ENCODE measurements around the gene CFAP251.
"Not testable (repeated sequence)": the region's sequence is repeated elsewhere in the genome, so short reads cannot be mapped to it uniquely, and the experiment has no call there.

Gene CFAP251

GRCh38 chr12:121929545-121929944 is 11.2 kb downstream of the CFAP251 start:
- H3K4me3 ChIP-seq (ENCODE audit: insufficient read depth, low read depth, low read length, poor library complexity, severe bottlenecking); H3K9me3 ChIP-seq (ENCODE audit: control insufficient read depth, low read length); H3K4me1 ChIP-seq (ENCODE audit: control insufficient read depth, insufficient read depth, low read length, poor library complexity, severe bottlenecking); DNase-seq; H3K27me3 ChIP-seq (replicated peaks; ENCODE audit: control insufficient read depth, insufficient read depth, low read length, poor library complexity, severe bottlenecking); H3K36me3 ChIP-seq (ENCODE audit: control insufficient read depth, insufficient read depth, low read length); H3K27ac ChIP-seq (ENCODE audit: insufficient read depth, low read length, poor library complexity, severe bottlenecking): not testable (repeated sequence)

- no peak overlapping the region for H3K27ac ChIP-seq (ENCODE audit: insufficient read depth, low read length, poor library complexity, severe bottlenecking)
- H3K9me3 ChIP-seq (ENCODE audit: control insufficient read depth, low read length): no peaks in the 10 kb centered on the region
- DNase-seq: no peak
- no peaks in the 10 kb centered on the region for H3K36me3 ChIP-seq (ENCODE audit: control insufficient read depth, insufficient read depth, low read length)
- no peak overlapping the region for H3K4me3 ChIP-seq (ENCODE audit: insufficient read depth, low read depth, low read length, poor library complexity, severe bottlenecking)
- H3K4me1 ChIP-seq (ENCODE audit: control insufficient read depth, insufficient read depth, low read length, poor library complexity, severe bottlenecking): no peaks in the 10 kb centered on the region
- H3K27me3 ChIP-seq (replicated peaks; ENCODE audit: control insufficient read depth, insufficient read depth, low read length, poor library complexity, severe bottlenecking): no peaks in the 10 kb centered on the region
Observed at GRCh38 chr12:121930862-121931261, 12.5 kb downstream of the CFAP251 start.

- Histone ChIP-seq H3K27me3 (replicated peaks; ENCODE audit: control insufficient read depth, insufficient read depth, low read length, poor library complexity, severe bottlenecking) (no peaks in the 10 kb centered on the region), H3K36me3 (ENCODE audit: control insufficient read depth, insufficient read depth, low read length) (no peaks in the 10 kb centered on the region), H3K4me3 (ENCODE audit: insufficient read depth, low read depth, low read length, poor library complexity, severe bottlenecking) (no peak overlapping the region), H3K4me1 (ENCODE audit: control insufficient read depth, insufficient read depth, low read length, poor library complexity, severe bottlenecking) (no peaks in the 10 kb centered on the region), H3K9me3 (ENCODE audit: control insufficient read depth, low read length) (no peaks in the 10 kb centered on the region), H3K27ac (ENCODE audit: insufficient read depth, low read length, poor library complexity, severe bottlenecking) (no peak overlapping the region)
- DNase-seq: no peak
Observed at GRCh38 chr12:121932176-121932536, 13.8 kb downstream of the CFAP251 start.

GRCh38 chr12:121932914-121933521 is 14.6 kb downstream of the CFAP251 start:
- no peak for DNase-seq
- H3K4me3 ChIP-seq (ENCODE audit: insufficient read depth, low read depth, low read length, poor library complexity, severe bottlenecking): no peak overlapping the region
- H3K36me3 ChIP-seq (ENCODE audit: control insufficient read depth, insufficient read depth, low read length): no peaks in the 10 kb centered on the region
- H3K4me1 ChIP-seq (ENCODE audit: control insufficient read depth, insufficient read depth, low read length, poor library complexity, severe bottlenecking): no peaks in the 10 kb centered on the region
- H3K9me3 ChIP-seq (ENCODE audit: control insufficient read depth, low read length): no peaks in the 10 kb centered on the region
- H3K27ac ChIP-seq (ENCODE audit: insufficient read depth, low read length, poor library complexity, severe bottlenecking): no peak overlapping the region
- no peaks in the 10 kb centered on the region for H3K27me3 ChIP-seq (replicated peaks; ENCODE audit: control insufficient read depth, insufficient read depth, low read length, poor library complexity, severe bottlenecking)

GRCh38 chr12:121933522-121934308 is 15.3 kb downstream of the CFAP251 start:
- Histone ChIP-seq H3K9me3 (ENCODE audit: control insufficient read depth, low read length) (no peaks in the 10 kb centered on the region), H3K27me3 (replicated peaks; ENCODE audit: control insufficient read depth, insufficient read depth, low read length, poor library complexity, severe bottlenecking) (no peaks in the 10 kb centered on the region), H3K27ac (ENCODE audit: insufficient read depth, low read length, poor library complexity, severe bottlenecking) (no peak overlapping the region), H3K36me3 (ENCODE audit: control insufficient read depth, insufficient read depth, low read length) (no peaks in the 10 kb centered on the region), H3K4me1 (ENCODE audit: control insufficient read depth, insufficient read depth, low read length, poor library complexity, severe bottlenecking) (no peaks in the 10 kb centered on the region), H3K4me3 (ENCODE audit: insufficient read depth, low read depth, low read length, poor library complexity, severe bottlenecking) (no peak overlapping the region)
- no peak for DNase-seq

- DNase-seq: no peak
- Histone ChIP-seq H3K27me3 (replicated peaks; ENCODE audit: control insufficient read depth, insufficient read depth, low read length, poor library complexity, severe bottlenecking) (no peaks in the 10 kb centered on the region), H3K4me3 (ENCODE audit: insufficient read depth, low read depth, low read length, poor library complexity, severe bottlenecking) (no peak overlapping the region), H3K36me3 (ENCODE audit: control insufficient read depth, insufficient read depth, low read length) (no peaks in the 10 kb centered on the region), H3K4me1 (ENCODE audit: control insufficient read depth, insufficient read depth, low read length, poor library complexity, severe bottlenecking) (no peaks in the 10 kb centered on the region), H3K9me3 (ENCODE audit: control insufficient read depth, low read length) (no peaks in the 10 kb centered on the region), H3K27ac (ENCODE audit: insufficient read depth, low read length, poor library complexity, severe bottlenecking) (no peak overlapping the region)
Observed at GRCh38 chr12:121934309-121934664, 15.9 kb downstream of the CFAP251 start.

GRCh38 chr12:121937654-121938053 is 19.3 kb downstream of the CFAP251 start:
- H3K27ac ChIP-seq (ENCODE audit: insufficient read depth, low read length, poor library complexity, severe bottlenecking): no peak overlapping the region
- no peaks in the 10 kb centered on the region for H3K36me3 ChIP-seq (ENCODE audit: control insufficient read depth, insufficient read depth, low read length)
- H3K9me3 ChIP-seq (ENCODE audit: control insufficient read depth, low read length): no peaks in the 10 kb centered on the region
- no peaks in the 10 kb centered on the region for H3K4me1 ChIP-seq (ENCODE audit: control insufficient read depth, insufficient read depth, low read length, poor library complexity, severe bottlenecking)
- no peak for DNase-seq
- H3K4me3 ChIP-seq (ENCODE audit: insufficient read depth, low read depth, low read length, poor library complexity, severe bottlenecking): no peak overlapping the region
- no peaks in the 10 kb centered on the region for H3K27me3 ChIP-seq (replicated peaks; ENCODE audit: control insufficient read depth, insufficient read depth, low read length, poor library complexity, severe bottlenecking)

- no peak for DNase-seq
- H3K27me3 ChIP-seq (replicated peaks; ENCODE audit: control insufficient read depth, insufficient read depth, low read length, poor library complexity, severe bottlenecking): no peaks in the 10 kb centered on the region
- no peak overlapping the region for H3K4me3 ChIP-seq (ENCODE audit: insufficient read depth, low read depth, low read length, poor library complexity, severe bottlenecking)
- no peaks in the 10 kb centered on the region for H3K36me3 ChIP-seq (ENCODE audit: control insufficient read depth, insufficient read depth, low read length)
- no peak overlapping the region for H3K27ac ChIP-seq (ENCODE audit: insufficient read depth, low read length, poor library complexity, severe bottlenecking)
- no peaks in the 10 kb centered on the region for H3K4me1 ChIP-seq (ENCODE audit: control insufficient read depth, insufficient read depth, low read length, poor library complexity, severe bottlenecking)
- no peaks in the 10 kb centered on the region for H3K9me3 ChIP-seq (ENCODE audit: control insufficient read depth, low read length)
Observed at GRCh38 chr12:121939186-121939585, 20.8 kb downstream of the CFAP251 start.

GRCh38 chr12:121939992-121940766 is 21.8 kb downstream of the CFAP251 start:
- Histone ChIP-seq H3K4me1 (ENCODE audit: control insufficient read depth, insufficient read depth, low read length, poor library complexity, severe bottlenecking) (no peaks in the 10 kb centered on the region), H3K36me3 (ENCODE audit: control insufficient read depth, insufficient read depth, low read length) (no peaks in the 10 kb centered on the region), H3K27me3 (replicated peaks; ENCODE audit: control insufficient read depth, insufficient read depth, low read length, poor library complexity, severe bottlenecking) (no peaks in the 10 kb centered on the region), H3K4me3 (ENCODE audit: insufficient read depth, low read depth, low read length, poor library complexity, severe bottlenecking) (no peak overlapping the region), H3K27ac (ENCODE audit: insufficient read depth, low read length, poor library complexity, severe bottlenecking) (no peak overlapping the region), H3K9me3 (ENCODE audit: control insufficient read depth, low read length) (no peaks in the 10 kb centered on the region)
- no peak for DNase-seq

- H3K36me3 ChIP-seq (ENCODE audit: control insufficient read depth, insufficient read depth, low read length): no peaks in the 10 kb centered on the region
- H3K4me3 ChIP-seq (ENCODE audit: insufficient read depth, low read depth, low read length, poor library complexity, severe bottlenecking): no peak overlapping the region
- H3K9me3 ChIP-seq (ENCODE audit: control insufficient read depth, low read length): no peaks in the 10 kb centered on the region
- no peaks in the 10 kb centered on the region for H3K4me1 ChIP-seq (ENCODE audit: control insufficient read depth, insufficient read depth, low read length, poor library complexity, severe bottlenecking)
- H3K27me3 ChIP-seq (replicated peaks; ENCODE audit: control insufficient read depth, insufficient read depth, low read length, poor library complexity, severe bottlenecking): no peaks in the 10 kb centered on the region
- no peak for DNase-seq
- H3K27ac ChIP-seq (ENCODE audit: insufficient read depth, low read length, poor library complexity, severe bottlenecking): no peak overlapping the region
Observed at GRCh38 chr12:121942145-121942718, 23.8 kb downstream of the CFAP251 start.
